Renal cortex interstitium (tissue), 11 donors: ENCODE measurements around the gene FBXO7. TPM values are rescaled to one million over a fixed set of nuclear protein-coding genes. Genes with fewer than 3 reads are reported as not detected.

ENCODE experiments used
- DNase-seq, 11 donors: peaks; one replicate each; pipeline ENCODE4 v3.0.0-alpha.2; 2013; ENCODE audit warnings: low read depth in 9 of 11, low spot score in 4 of 11; ENCODE audit errors: extremely low read depth in 1 of 11
- polyA plus RNA-seq, 3 donors: library from polyadenylated mRNA; unstranded; fragments of 120-200 nt; gene quantifications; one replicate each; pipeline ENCODE4 v1.2.1, GENCODE V29; 2013; ENCODE audit not compliant: insufficient read length in 3 of 3

The FBXO7 gene
- polyA plus RNA-seq, 3 donors = 107 to 118 (median 117) TPM

DNA sequence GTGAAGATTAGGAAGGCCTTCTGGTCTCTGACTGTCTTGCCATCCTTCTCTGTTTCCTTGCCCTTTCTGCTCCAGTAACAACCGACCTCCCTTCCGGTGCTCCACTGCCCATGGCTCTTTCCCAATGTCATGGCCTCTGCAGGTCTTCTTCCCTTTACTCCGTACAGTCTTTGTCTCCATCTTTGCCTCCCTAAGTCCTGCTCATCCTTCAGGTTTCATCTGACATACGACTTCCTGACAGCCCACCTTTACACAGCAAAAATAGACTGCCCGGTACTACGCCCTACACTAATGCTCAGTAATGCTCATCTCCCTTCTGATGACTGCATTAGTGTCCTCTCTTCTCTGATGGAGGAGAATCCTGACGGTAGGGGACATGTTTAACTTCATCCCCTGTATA, 63.9 kb downstream of the FBXO7 start:
- peak in 1 of 11 donors; percentile 46 for DNase-seq

DNA sequence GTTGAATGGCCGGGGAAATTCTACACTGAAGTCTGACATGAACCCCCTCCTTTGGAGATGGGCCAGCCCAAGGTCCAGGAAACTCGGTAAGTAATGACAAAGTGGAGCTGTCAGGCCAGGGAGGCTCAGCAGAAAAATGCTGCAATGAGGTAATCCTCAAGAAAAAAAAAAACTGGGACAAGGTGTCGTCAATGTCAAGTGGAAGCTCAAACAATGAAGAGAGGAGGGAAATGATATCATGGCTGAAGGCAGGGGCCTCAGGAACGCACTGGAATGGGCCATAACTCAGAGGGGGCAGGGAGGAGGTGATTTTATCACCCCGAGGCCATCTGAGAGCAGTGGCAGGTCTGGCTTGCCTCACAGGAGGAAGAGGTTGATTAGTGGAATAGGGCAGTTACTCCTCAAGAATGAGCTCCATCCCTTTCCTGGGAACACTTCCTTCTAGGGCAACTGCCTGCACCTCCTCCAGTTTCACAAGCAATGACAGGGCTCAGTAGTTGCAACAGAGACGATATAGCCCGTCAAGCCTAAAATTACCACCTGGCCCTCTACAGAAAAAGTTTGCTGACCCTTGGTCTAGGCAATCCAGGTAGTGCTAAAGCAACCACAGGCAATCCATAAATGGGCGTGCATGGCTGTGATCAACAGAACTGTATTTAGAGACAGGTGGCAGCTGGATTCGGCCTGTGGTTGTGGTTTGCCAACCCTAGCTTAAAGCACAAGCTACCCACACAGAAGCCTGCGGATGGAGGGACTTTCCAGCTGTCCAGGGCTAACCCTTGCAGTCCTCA, 65.2 kb downstream of the FBXO7 start:
- peak in 1 of 11 donors; percentile 29 for DNase-seq

DNA sequence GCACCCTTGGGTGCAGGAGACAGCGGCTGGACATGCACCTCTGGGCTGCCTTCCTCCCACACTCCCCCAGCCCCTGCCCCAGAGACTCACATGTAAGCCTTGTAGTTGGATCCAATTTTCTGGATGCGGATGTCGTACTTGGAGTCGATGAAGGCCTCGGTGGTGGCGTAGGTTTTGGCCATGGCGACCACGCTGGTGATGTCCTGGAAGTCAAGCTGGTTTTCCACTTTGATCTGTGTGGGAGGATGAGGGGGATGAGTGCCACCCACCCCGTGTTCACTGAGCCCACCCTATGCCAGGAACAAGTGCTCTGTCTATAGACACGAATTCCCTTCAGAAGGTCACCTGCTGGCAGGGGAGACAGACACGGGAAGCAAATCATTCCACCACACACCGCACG, 66.9 kb downstream of the FBXO7 start:
- DNase-seq = no peak

DNA sequence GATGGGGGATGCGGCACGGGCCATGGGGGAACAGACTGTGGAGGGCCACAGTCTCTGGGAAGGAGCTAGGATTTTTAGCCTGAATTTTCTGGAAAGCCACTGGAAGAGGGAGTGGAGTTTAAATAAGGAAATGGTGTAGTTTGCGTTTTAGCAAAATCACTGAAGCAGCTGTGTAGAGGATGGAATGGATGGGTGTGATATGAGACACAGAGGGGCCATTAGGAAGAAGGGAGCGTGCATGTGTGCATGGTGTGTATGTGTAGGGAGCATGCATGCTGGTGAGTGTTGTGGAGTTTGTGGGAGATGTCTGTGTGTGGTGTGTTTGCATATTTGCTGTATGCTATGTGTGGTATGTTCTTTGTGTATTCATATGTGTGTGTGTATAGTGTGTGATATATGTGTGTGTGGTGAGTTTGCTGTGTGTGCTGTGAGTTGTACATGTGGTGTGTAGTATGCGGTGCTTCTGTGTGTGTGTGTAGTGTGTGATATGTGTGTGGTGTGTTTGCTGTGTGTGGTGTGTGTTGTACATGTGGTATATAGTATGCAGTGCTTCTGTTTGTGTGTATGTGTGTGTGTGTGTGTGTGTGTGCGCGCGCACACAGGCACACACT, 67.6 kb downstream of the FBXO7 start:
- DNase-seq = no peak

DNA sequence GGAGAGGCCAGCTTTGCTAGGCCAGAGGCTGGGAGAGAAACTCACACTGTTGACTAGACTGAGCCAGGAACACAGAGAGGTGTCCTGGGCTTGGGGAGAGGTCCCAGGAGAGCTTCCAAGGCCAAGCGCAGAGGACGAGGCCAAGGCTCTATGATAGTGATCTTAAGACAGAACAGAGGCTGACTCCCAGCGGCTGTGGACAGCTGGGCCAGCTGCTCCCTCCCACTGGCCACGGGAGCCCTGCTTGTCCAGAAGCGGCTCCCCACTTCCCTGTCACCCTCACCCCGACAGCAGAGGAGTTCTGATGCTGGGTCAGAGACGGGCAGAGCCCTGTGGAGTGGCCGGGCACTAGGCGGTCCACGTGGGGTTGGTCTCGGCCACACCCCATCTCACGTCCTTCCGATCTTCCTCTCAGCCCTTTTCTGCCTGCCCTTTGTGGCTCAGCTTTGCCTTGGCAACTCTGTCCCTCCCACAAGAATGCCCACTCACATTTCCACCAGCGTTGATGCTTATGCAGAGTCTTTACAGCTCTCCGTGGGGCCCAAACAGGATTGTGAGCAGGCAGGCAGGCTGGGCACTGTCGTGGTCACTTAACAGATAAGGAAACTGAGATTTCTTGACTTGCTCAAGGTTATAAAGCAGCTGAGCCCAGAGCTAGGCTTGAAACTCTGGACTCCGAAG, 68.2 kb downstream of the FBXO7 start:
- no peak for DNase-seq

DNA sequence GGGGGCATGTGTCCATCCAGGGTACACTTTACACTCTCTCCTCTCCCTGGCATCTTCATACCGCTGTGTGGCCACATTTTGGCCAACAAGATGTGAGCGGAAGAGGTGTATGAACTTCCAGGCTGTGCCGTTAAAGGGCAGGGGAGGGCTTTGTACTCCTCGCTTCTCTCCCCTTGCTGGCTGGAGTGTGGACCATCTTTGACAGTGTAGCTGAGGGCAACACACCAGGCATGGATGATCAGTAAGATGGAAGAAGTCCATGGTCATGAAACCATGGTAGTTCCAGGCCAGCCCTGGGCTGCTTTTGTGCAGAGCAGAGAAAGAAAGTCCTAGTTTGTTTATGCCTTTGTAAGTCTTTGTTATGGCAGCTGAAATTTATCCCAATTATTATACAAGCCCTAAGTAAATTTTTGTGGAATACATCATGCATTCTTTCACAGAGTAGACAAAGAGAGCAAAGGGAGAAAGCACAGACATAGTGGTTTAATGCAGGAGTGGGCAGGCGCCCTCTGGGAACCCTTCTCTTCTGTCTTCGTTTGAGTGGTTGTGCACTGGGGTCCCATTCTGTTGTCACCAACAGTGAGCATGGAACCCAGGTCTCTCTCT, 70.4 kb downstream of the FBXO7 start:
- DNase-seq = no peak

DNA sequence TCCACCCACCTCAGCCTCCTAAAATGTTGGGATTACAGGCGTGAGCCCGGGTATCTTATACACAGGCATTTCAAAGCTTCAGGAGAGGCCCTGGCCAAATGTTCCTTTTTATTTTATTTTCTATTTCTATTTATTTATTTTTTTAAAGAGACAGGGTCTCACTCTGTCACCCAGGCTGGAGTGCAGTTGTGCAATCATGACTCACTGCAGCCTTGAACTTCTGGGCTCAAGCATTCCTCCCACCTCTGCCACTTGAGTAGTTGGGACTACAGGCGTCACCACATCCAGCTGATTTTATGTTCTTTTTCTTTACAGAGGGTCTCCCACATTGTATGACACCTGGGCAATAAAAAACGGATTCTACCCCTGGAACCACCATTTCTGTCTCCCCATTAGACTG, 71.2 kb downstream of the FBXO7 start:
- no peak for DNase-seq

DNA sequence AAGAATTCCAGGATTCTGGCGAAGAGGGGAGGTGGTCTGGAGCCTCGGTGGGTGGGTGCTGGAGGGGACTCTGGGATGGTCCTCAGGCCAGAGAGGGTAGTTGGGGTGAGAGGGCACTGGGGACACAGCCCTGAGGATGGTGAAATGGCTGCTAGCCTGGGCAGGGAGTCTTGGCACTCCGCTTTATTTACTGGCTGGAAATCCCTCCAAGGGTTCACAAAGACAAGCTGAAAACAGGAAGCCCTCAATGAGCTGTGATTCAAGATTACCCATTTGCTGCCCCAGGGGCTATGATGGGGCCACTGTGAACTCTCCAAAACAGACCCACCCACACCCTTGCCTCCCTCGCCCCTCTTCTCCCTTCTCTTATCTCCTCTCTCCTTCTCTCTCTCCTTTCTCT, 71.9 kb downstream of the FBXO7 start:
- no peak for DNase-seq

DNA sequence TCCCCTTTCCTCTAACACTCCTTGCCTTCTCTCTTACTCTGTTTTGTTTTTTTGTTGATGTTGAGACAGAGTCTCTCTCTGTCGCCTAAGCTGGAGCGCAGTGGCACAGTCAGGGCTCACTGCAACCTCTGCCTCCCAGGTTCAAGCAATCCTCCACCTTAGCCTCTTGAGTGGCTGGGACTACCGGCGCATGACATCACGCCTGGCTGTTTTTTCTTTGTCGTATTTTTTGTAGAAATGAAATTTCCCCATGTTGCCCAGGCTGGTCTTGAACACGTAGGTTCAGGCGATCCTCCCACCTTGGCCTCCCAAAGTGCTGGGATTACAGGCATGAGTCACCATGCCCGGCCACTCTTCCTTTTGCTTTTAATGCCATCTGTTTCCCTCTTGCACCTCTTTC, 72.3 kb downstream of the FBXO7 start:
- DNase-seq = no peak

DNA sequence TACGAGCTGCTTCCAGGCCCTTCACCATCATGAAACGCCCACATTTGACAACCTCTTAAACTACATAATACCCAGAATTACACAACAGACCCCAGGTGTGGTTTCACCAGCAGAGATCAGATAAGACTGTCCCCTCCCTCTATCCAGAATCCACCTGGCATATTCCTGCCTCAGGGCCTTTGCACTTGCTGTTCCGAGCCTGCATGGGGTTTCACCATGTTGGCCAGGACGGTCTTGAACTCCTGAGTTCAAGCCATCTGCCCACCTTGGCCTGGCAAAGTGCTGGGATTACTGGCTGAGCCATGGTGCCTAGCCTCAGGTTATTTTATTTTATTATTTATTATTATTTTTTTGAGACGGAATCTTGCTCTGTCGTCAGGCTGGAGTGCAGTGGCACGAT, 73.4 kb downstream of the FBXO7 start:
- DNase-seq = no peak

Other genes starting within 250 kb of the FBXO7 start
- gene SLC5A4, start 219.5 kb upstream of the FBXO7 start, polyA plus RNA-seq = 1 to 10 TPM in 2 of 3 donors, under 1 TPM in 1; 0.62 to 1.9 (median 1.6) TPM
- gene RFPL3, start 116.9 kb upstream of the FBXO7 start, polyA plus RNA-seq = under 1 TPM in 1 of 3 donors, not detected in 2; 0.18 TPM
- 100 to 1,000 TPM in 2 of 3 donors, 10 to 100 TPM in 1; 98.1 to 111 (median 110) TPM for gene RTCB, start 62.6 kb upstream of the FBXO7 start, polyA plus RNA-seq
- gene BPIFC, start 10.4 kb upstream of the FBXO7 start, polyA plus RNA-seq = not detected